Activated naive CD4-positive, alpha-beta T cell treated with anti-CD3 and anti-CD28 coated beads for 36 hours (primary cell): ENCODE data around the gene UBASH3B. TPM values are rescaled to one million over a fixed set of nuclear protein-coding genes. Genes with fewer than 3 reads are reported as not detected.
A peak's percentile ranks its signal among the peaks of the same experiment; 100 is the strongest.

Source experiments
- CTCF ChIA-PET: fragments of 350-600 bp; sonication (Branson Sonifier 250); formaldehyde crosslinking; loops from one replicate; lab custom pipeline; 2021; ENCODE audit warnings: antibody characterized with exemption; lab: Charles Lee
- DNase-seq: peaks from one replicate; pipeline ENCODE4 v3.0.0-alpha.2; 2020
- H3K27ac Mint-ChIP-seq: one replicate; pipeline ENCODE4 v1.8.0; 2021; ENCODE audit warnings: mild to moderate bottlenecking, mixed read lengths
- H3K27me3 Mint-ChIP-seq: one replicate; pipeline ENCODE4 v1.8.0; 2021; ENCODE audit warnings: low read depth, mixed read lengths
- H3K36me3 Mint-ChIP-seq: one replicate; pipeline ENCODE4 v1.8.0; 2021; ENCODE audit warnings: low read depth, mixed read lengths
- H3K4me1 Mint-ChIP-seq: one replicate; pipeline ENCODE4 v1.8.0; 2021; ENCODE audit warnings: low read depth, mixed read lengths
- H3K4me3 Mint-ChIP-seq: one replicate; pipeline ENCODE4 v1.8.0; 2021; ENCODE audit warnings: mild to moderate bottlenecking, moderate library complexity, mixed read lengths
- H3K9me3 Mint-ChIP-seq: one replicate; pipeline ENCODE4 v1.8.0; 2021; ENCODE audit warnings: mixed read lengths
- intact Hi-C: fragments of 100-400 bp; cut with micrococcal nuclease; formaldehyde crosslinking; loops from one replicate; pipeline ENCODE4 v1.15.1; 2023
- total RNA-seq, 2 experiments: library from RNA; stranded (reverse); gene quantifications; one replicate each; pipeline ENCODE4 v1.2.3, GENCODE V29; 2021

UBASH3B gene
- total RNA-seq, 2 experiments from 2014 or later = 17.9 to 21.1 TPM

GRCh38 chr11:122765487-122766131, 110.1 kb downstream of the UBASH3B start:
- Mint-ChIP-seq H3K27ac (no peak overlapping the region), H3K36me3 (no peaks in the 10 kb centered on the region), H3K4me3 (no peak overlapping the region), H3K27me3 (no peaks in the 10 kb centered on the region), H3K9me3 (no peaks in the 10 kb centered on the region), H3K4me1 (no peaks in the 10 kb centered on the region)
- CTCF ChIA-PET = interaction anchor here (0.9 to 3.6 kb wide), 4 partner anchors 10 to 17 kb away, joined by 4 to 20 read pairs (median 4); no protein-coding TSS in a partner anchor
- intact Hi-C loops = no loop called here
- DNase-seq = no peak

- CTCF ChIA-PET = interaction anchor here (0.7 to 2.9 kb wide), 6 partner anchors 10 to 140 kb away, joined by 3 to 12 read pairs (median 5); partner anchors contain the start of gene UBASH3B
- intact Hi-C loops = no loop called here
- H3K27ac Mint-ChIP-seq = no peak overlapping the region
Measured at GRCh38 chr11:122769126-122769780, 113.7 kb downstream of the UBASH3B start.

GRCh38 chr11:122772945-122773344, 117.4 kb downstream of the UBASH3B start:
- CTCF ChIA-PET = no interaction called here
- Mint-ChIP-seq H3K27ac (no peak overlapping the region), H3K36me3 (peaks cover 2% of the 10 kb centered on the region)

More at GRCh38 chr11:122769126-122769780, 113.7 kb downstream of the UBASH3B start:
- Mint-ChIP-seq H3K9me3 (no peaks in the 10 kb centered on the region), H3K4me3 (no peak overlapping the region), H3K36me3 (no peaks in the 10 kb centered on the region), H3K27me3 (no peaks in the 10 kb centered on the region), H3K4me1 (peaks cover 10% of the 10 kb centered on the region)
- DNase-seq = no peak

GRCh38 chr11:122773781-122774266, 118.3 kb downstream of the UBASH3B start:
- H3K9me3 Mint-ChIP-seq = peaks cover 3% of the 10 kb centered on the region
- intact Hi-C loops = no loop called here
- DNase-seq = no peak
- no peak overlapping the region for H3K27ac Mint-ChIP-seq
- H3K4me3 Mint-ChIP-seq = no peak overlapping the region
- no peaks in the 10 kb centered on the region for H3K27me3 Mint-ChIP-seq
- H3K36me3 Mint-ChIP-seq = peaks cover 2% of the 10 kb centered on the region
- peaks cover 50% of the 10 kb centered on the region for H3K4me1 Mint-ChIP-seq
- CTCF ChIA-PET = no interaction called here

More at GRCh38 chr11:122772945-122773344, 117.4 kb downstream of the UBASH3B start:
- H3K4me3 Mint-ChIP-seq = no peak overlapping the region
- H3K4me1 Mint-ChIP-seq = peaks cover 43% of the 10 kb centered on the region
- H3K27me3 Mint-ChIP-seq = no peaks in the 10 kb centered on the region
- H3K9me3 Mint-ChIP-seq = peaks cover 3% of the 10 kb centered on the region
- DNase-seq = no peak
- intact Hi-C loops = no loop called here

GRCh38 chr11:122775675-122776271, 120.3 kb downstream of the UBASH3B start:
- no peaks in the 10 kb centered on the region for H3K27me3 Mint-ChIP-seq
- H3K9me3 Mint-ChIP-seq = peaks cover 3% of the 10 kb centered on the region
- H3K36me3 Mint-ChIP-seq = peaks cover 9% of the 10 kb centered on the region
- intact Hi-C loops = loop anchor here (2.0 kb wide), 1 partner anchor 107 kb away; no protein-coding TSS in a partner anchor
- DNase-seq = no peak
- CTCF ChIA-PET = interaction anchor here (1.0 to 1.3 kb wide), 3 partner anchors 11 to 21 kb away, joined by 3 to 6 read pairs (median 4); no protein-coding TSS in a partner anchor
- no peak overlapping the region for H3K27ac Mint-ChIP-seq
- no peak overlapping the region for H3K4me3 Mint-ChIP-seq
- peaks cover 52% of the 10 kb centered on the region for H3K4me1 Mint-ChIP-seq

GRCh38 chr11:122776546-122776945, 121.0 kb downstream of the UBASH3B start:
- H3K27ac Mint-ChIP-seq = no peak overlapping the region
- peaks cover 9% of the 10 kb centered on the region for H3K36me3 Mint-ChIP-seq
- no peak for DNase-seq
- H3K4me3 Mint-ChIP-seq = no peak overlapping the region
- H3K4me1 Mint-ChIP-seq = peaks cover 52% of the 10 kb centered on the region
- H3K9me3 Mint-ChIP-seq = peaks cover 3% of the 10 kb centered on the region
- H3K27me3 Mint-ChIP-seq = no peaks in the 10 kb centered on the region
- CTCF ChIA-PET = interaction anchor here (0.9 to 1.0 kb wide), 2 partner anchors 20 to 22 kb away, joined by 3 read pairs; no protein-coding TSS in a partner anchor
- intact Hi-C loops = loop anchor here (2.0 kb wide), 1 partner anchor 108 kb away; no protein-coding TSS in a partner anchor

- no peak for DNase-seq
- peaks cover 3% of the 10 kb centered on the region for H3K9me3 Mint-ChIP-seq
- H3K4me1 Mint-ChIP-seq = peaks cover 52% of the 10 kb centered on the region
- H3K27ac Mint-ChIP-seq = peak overlapping the region; percentile 70
- CTCF ChIA-PET = interaction anchor here (0.7 to 15.5 kb wide), 5 partner anchors 19 to 326 kb away, joined by 3 to 252 read pairs (median 3); no protein-coding TSS in a partner anchor
- H3K27me3 Mint-ChIP-seq = no peaks in the 10 kb centered on the region
- intact Hi-C loops = loop anchor here (2.0 kb wide), 1 partner anchor 109 kb away; no protein-coding TSS in a partner anchor
- H3K36me3 Mint-ChIP-seq = peaks cover 9% of the 10 kb centered on the region
- no peak overlapping the region for H3K4me3 Mint-ChIP-seq
Measured at GRCh38 chr11:122777343-122777742, 121.8 kb downstream of the UBASH3B start.

GRCh38 chr11:122778148-122778547, 122.6 kb downstream of the UBASH3B start:
- intact Hi-C loops = loop anchor here (1.0 kb wide), 6 partner anchors 24 to 120 kb away; no protein-coding TSS in a partner anchor
- peaks cover 3% of the 10 kb centered on the region for H3K9me3 Mint-ChIP-seq

GRCh38 chr11:122779047-122779629, 123.6 kb downstream of the UBASH3B start:
- Mint-ChIP-seq H3K4me3 (no peak overlapping the region), H3K36me3 (peaks cover 16% of the 10 kb centered on the region), H3K27ac (no peak overlapping the region), H3K9me3 (peaks cover 3% of the 10 kb centered on the region), H3K27me3 (no peaks in the 10 kb centered on the region), H3K4me1 (peaks cover 43% of the 10 kb centered on the region)
- intact Hi-C loops = no loop called here
- CTCF ChIA-PET = interaction anchor here (0.6 to 15.5 kb wide), 13 partner anchors 10 to 199 kb away, joined by 3 to 252 read pairs (median 6); no protein-coding TSS in a partner anchor
- DNase-seq = no peak

More at GRCh38 chr11:122778148-122778547, 122.6 kb downstream of the UBASH3B start:
- Mint-ChIP-seq H3K4me3 (no peak overlapping the region), H3K36me3 (peaks cover 12% of the 10 kb centered on the region), H3K4me1 (peaks cover 47% of the 10 kb centered on the region), H3K27ac (no peak overlapping the region), H3K27me3 (no peaks in the 10 kb centered on the region)
- CTCF ChIA-PET = interaction anchor here (0.6 to 15.5 kb wide), 7 partner anchors 9 to 250 kb away, joined by 3 to 252 read pairs (median 3); no protein-coding TSS in a partner anchor
- DNase-seq = no peak

GRCh38 chr11:122780296-122780949, 124.9 kb downstream of the UBASH3B start:
- DNase-seq = no peak
- H3K9me3 Mint-ChIP-seq = peaks cover 3% of the 10 kb centered on the region
- intact Hi-C loops = no loop called here
- no peaks in the 10 kb centered on the region for H3K27me3 Mint-ChIP-seq
- peaks cover 21% of the 10 kb centered on the region for H3K36me3 Mint-ChIP-seq
- no peak overlapping the region for H3K4me3 Mint-ChIP-seq
- CTCF ChIA-PET = interaction anchor here (0.5 to 15.5 kb wide), 26 partner anchors 8 to 241 kb away, joined by 3 to 252 read pairs (median 6); partner anchors contain the start of gene UBASH3B
- H3K27ac Mint-ChIP-seq = no peak overlapping the region
- H3K4me1 Mint-ChIP-seq = peaks cover 34% of the 10 kb centered on the region
